PFSK-1 (cell line): Measurements from ENCODE around the gene AKAP13.

Experiments used
- FOXP2 ChIP-seq: optimal IDR thresholded peaks from 2 replicates; pipeline ENCODE3; 2011; ENCODE audit warnings: borderline replicate concordance, control low read depth, inconsistent platforms; ENCODE audit not compliant: insufficient read depth; ENCODE audit errors: extremely low read length, extremely low read depth
- POLR2AphosphoS5 ChIP-seq: IDR thresholded peaks from 2 replicates; pipeline ENCODE4 v1.6.1; 2012; ENCODE audit warnings: low read depth, mild to moderate bottlenecking, control low read depth, low read length, moderate library complexity
- SIN3A ChIP-seq: IDR thresholded peaks from 2 replicates; pipeline ENCODE4 v1.6.1; 2012; ENCODE audit warnings: mild to moderate bottlenecking, low read length, moderate library complexity, borderline replicate concordance; ENCODE audit not compliant: insufficient read depth
- TF ChIP-seq, protein P1 (sequence below), 2 experiments: IDR thresholded peaks; 2 replicates each; pipeline versions ENCODE4 v1.6.1 to v1.8.0; 2011 to 2012; ENCODE audit warnings: low read depth in 2 of 2, low read length in 2 of 2, control low read depth in 1 of 2, inconsistent platforms in 1 of 2, mild to moderate bottlenecking in 1 of 2, moderate library complexity in 1 of 2; ENCODE audit not compliant: insufficient read depth in 1 of 2

GRCh38 chr15:85518979-85519761, 138.8 kb downstream of the AKAP13 start:
- TF ChIP-seq SIN3A (no peak), POLR2AphosphoS5 (no peak), FOXP2 (no peak)
- TF ChIP-seq, protein P1, sequence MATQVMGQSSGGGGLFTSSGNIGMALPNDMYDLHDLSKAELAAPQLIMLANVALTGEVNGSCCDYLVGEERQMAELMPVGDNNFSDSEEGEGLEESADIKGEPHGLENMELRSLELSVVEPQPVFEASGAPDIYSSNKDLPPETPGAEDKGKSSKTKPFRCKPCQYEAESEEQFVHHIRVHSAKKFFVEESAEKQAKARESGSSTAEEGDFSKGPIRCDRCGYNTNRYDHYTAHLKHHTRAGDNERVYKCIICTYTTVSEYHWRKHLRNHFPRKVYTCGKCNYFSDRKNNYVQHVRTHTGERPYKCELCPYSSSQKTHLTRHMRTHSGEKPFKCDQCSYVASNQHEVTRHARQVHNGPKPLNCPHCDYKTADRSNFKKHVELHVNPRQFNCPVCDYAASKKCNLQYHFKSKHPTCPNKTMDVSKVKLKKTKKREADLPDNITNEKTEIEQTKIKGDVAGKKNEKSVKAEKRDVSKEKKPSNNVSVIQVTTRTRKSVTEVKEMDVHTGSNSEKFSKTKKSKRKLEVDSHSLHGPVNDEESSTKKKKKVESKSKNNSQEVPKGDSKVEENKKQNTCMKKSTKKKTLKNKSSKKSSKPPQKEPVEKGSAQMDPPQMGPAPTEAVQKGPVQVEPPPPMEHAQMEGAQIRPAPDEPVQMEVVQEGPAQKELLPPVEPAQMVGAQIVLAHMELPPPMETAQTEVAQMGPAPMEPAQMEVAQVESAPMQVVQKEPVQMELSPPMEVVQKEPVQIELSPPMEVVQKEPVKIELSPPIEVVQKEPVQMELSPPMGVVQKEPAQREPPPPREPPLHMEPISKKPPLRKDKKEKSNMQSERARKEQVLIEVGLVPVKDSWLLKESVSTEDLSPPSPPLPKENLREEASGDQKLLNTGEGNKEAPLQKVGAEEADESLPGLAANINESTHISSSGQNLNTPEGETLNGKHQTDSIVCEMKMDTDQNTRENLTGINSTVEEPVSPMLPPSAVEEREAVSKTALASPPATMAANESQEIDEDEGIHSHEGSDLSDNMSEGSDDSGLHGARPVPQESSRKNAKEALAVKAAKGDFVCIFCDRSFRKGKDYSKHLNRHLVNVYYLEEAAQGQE (IDR thresholded peaks at IDR 0.05; ENCODE audit: insufficient read depth in 1 of 2, low read depth in 2 of 2, low read length in 2 of 2) = no peak
